Neuronal stem cell (in vitro differentiated cells): Measurements from ENCODE around the gene TMEM30B.

Experiments
- DNase-seq: peaks from one replicate; pipeline ENCODE4 v3.0.0-alpha.2; 2013; ENCODE audit warnings: low spot score
- H2AFZ ChIP-seq: one replicate; pipeline ENCODE4 v1.6.1; 2013; ENCODE audit warnings: mild to moderate bottlenecking, low read length, inconsistent platforms
- H2AK5ac ChIP-seq: 2 replicates; pipeline ENCODE4 v1.6.1; 2013; ENCODE audit warnings: low read depth, mild to moderate bottlenecking, inconsistent platforms, low read length, moderate library complexity, mixed read lengths
- H2BK120ac ChIP-seq: 2 replicates; pipeline ENCODE4 v1.6.1; 2013; ENCODE audit warnings: low read depth, mild to moderate bottlenecking, inconsistent platforms, low read length, moderate library complexity, mixed read lengths
- H2BK12ac ChIP-seq: one replicate; pipeline ENCODE4 v1.6.1; 2013; ENCODE audit warnings: low read length, inconsistent platforms
- H2BK15ac ChIP-seq: 2 replicates; pipeline ENCODE4 v1.6.1; 2013; ENCODE audit warnings: mild to moderate bottlenecking, low read length, inconsistent platforms, mixed read lengths
- H2BK5ac ChIP-seq: one replicate; pipeline ENCODE4 v1.6.1; 2013; ENCODE audit warnings: inconsistent platforms, mild to moderate bottlenecking, low read length, moderate library complexity
- H3K14ac ChIP-seq: one replicate; pipeline ENCODE4 v1.6.1; 2013; ENCODE audit warnings: low read length, inconsistent platforms
- H3K18ac ChIP-seq: 2 replicates; pipeline ENCODE4 v1.6.1; 2013; ENCODE audit warnings: low read length, inconsistent platforms
- H3K23ac ChIP-seq: 2 replicates; pipeline ENCODE4 v1.6.1; 2013; ENCODE audit warnings: low read depth, mild to moderate bottlenecking, mixed read lengths, low read length, inconsistent platforms; ENCODE audit not compliant: poor library complexity
- H3K27ac ChIP-seq: replicated peaks from 3 replicates; pipeline ENCODE4 v1.5.1; 2013; ENCODE audit warnings: low read length, inconsistent platforms
- H3K27me3 ChIP-seq, 3 experiments: 2 replicates each; pipeline ENCODE4 v1.6.1; 2013; ENCODE audit warnings: low read length in 3 of 3, mild to moderate bottlenecking in 2 of 3, inconsistent platforms in 1 of 3, low read depth in 1 of 3, mixed read lengths in 1 of 3, moderate library complexity in 1 of 3; ENCODE audit not compliant: control insufficient read depth in 3 of 3, insufficient read depth in 3 of 3
- H3K36me3 ChIP-seq, 2 donors: replicated peaks in 1 of 2; 2 replicates each; pipeline ENCODE4 v1.6.1; 2013; ENCODE audit warnings: low read length in 2 of 2; ENCODE audit not compliant: control insufficient read depth in 2 of 2, insufficient read depth in 2 of 2
- H3K4ac ChIP-seq: 2 replicates; pipeline ENCODE4 v1.6.1; 2013; ENCODE audit warnings: inconsistent platforms, mild to moderate bottlenecking, low read length, moderate library complexity
- H3K4me1 ChIP-seq, 2 donors: 1 replicate in 1 of 2; 2 replicates in 1 of 2; pipeline ENCODE4 v1.6.1; 2013; ENCODE audit warnings: low read length in 2 of 2, low read depth in 1 of 2; ENCODE audit not compliant: control insufficient read depth in 2 of 2, insufficient read depth in 1 of 2
- H3K4me2 ChIP-seq: one replicate; pipeline ENCODE4 v1.6.1; 2013; ENCODE audit warnings: mild to moderate bottlenecking, low read length, inconsistent platforms; ENCODE audit not compliant: insufficient read depth, poor library complexity, severe bottlenecking
- H3K4me3 ChIP-seq, 2 donors: 2 replicates each; pipeline ENCODE4 v1.5.1; 2013; ENCODE audit warnings: low read length in 2 of 2, mild to moderate bottlenecking in 2 of 2, inconsistent platforms in 1 of 2, moderate library complexity in 1 of 2
- H3K79me1 ChIP-seq: one replicate; pipeline ENCODE4 v1.6.1; 2013; ENCODE audit warnings: low read depth, mild to moderate bottlenecking, inconsistent platforms, low read length, moderate library complexity
- H3K9ac ChIP-seq: one replicate; pipeline ENCODE4 v1.6.1; 2013; ENCODE audit warnings: mild to moderate bottlenecking, low read depth, low read length, inconsistent platforms; ENCODE audit not compliant: poor library complexity
- H3K9me3 ChIP-seq, 2 donors: replicated peaks in 1 of 2; 2 replicates each; pipeline versions ENCODE3 to v1.6.1; 2013; ENCODE audit warnings: low read length in 2 of 2, mild to moderate bottlenecking in 2 of 2, inconsistent platforms in 1 of 2, low read depth in 1 of 2, mixed read lengths in 1 of 2, moderate library complexity in 1 of 2; ENCODE audit not compliant: control insufficient read depth in 2 of 2, insufficient read depth in 1 of 2
- H4K8ac ChIP-seq: one replicate; pipeline ENCODE4 v1.6.1; 2013; ENCODE audit warnings: low read depth, mild to moderate bottlenecking, inconsistent platforms, low read length, moderate library complexity
- H4K91ac ChIP-seq: one replicate; pipeline ENCODE4 v1.6.1; 2013; ENCODE audit warnings: low read length, low read depth, mild to moderate bottlenecking, inconsistent platforms; ENCODE audit not compliant: poor library complexity
- WGBS, 2 donors: extraction: QIAGEN DNeasy Blood & Tissue Kit; methylation state at CpG; one replicate each; pipeline ENCODE4 v1.1.7; 2013; ENCODE audit warnings: missing lambda C conversion rate in 2 of 2, mixed read lengths in 1 of 2; ENCODE audit not compliant: insufficient read length in 2 of 2, insufficient replicate concordance in 1 of 2; ENCODE audit errors: extremely low coverage in 2 of 2; 5-methylcytosine and 5-hydroxymethylcytosine counted together

TMEM30B gene

GRCh38 chr14:61233436-61233956, 47.6 kb downstream of the TMEM30B start:
- Histone ChIP-seq H3K14ac (no peak overlapping the region), H3K9ac (no peak overlapping the region), H2BK120ac (no peak overlapping the region), H3K18ac (no peak overlapping the region), H3K27ac (no peak overlapping the region), H2BK15ac (no peak overlapping the region), H2AFZ (no peak overlapping the region), H3K27me3 (no peaks in the 10 kb centered on the region), H3K9me3 (peaks cover 0 to 2% of the 10 kb centered on the region in 2 donors), H3K4me3 (no peak overlapping the region), H3K79me1 (no peaks in the 10 kb centered on the region), H2AK5ac (no peak overlapping the region), H4K8ac (no peak overlapping the region), H2BK12ac (no peak overlapping the region), H3K4ac (no peak overlapping the region), H3K23ac (no peak overlapping the region), H2BK5ac (no peak overlapping the region), H3K36me3 (no peaks in the 10 kb centered on the region), H3K4me2 (no peak overlapping the region), H4K91ac (no peak overlapping the region), H3K4me1 (peaks cover 0 to 7% of the 10 kb centered on the region in 2 donors)
- DNase-seq: no peak
- WGBS, 2 donors: 100% methylated on average over 1 of the region's 3 CpGs; no CpG with 5 or more reads in 1 of the 2 donors

GRCh38 chr14:61231810-61232209, 49.3 kb downstream of the TMEM30B start:
- H3K27ac ChIP-seq: no peak overlapping the region
- H3K79me1 ChIP-seq: no peaks in the 10 kb centered on the region
- no peaks in the 10 kb centered on the region for H3K36me3 ChIP-seq
- H2AFZ ChIP-seq: no peak overlapping the region
- H3K4me1 ChIP-seq: peaks cover 0 to 7% of the 10 kb centered on the region in 2 donors
- WGBS, 2 donors: no CpG with 5 or more reads among the region's 4 CpGs
- no peak overlapping the region for H3K23ac ChIP-seq
- no peak overlapping the region for H2BK15ac ChIP-seq
- no peak overlapping the region for H3K18ac ChIP-seq
- H3K9me3 ChIP-seq: peaks cover 0 to 2% of the 10 kb centered on the region in 2 donors
- no peaks in the 10 kb centered on the region for H3K27me3 ChIP-seq
- H2BK12ac ChIP-seq: no peak overlapping the region
- H4K91ac ChIP-seq: no peak overlapping the region
- H3K4ac ChIP-seq: no peak overlapping the region
- peak overlapping the region in 1 of 2 donors; percentile 39 for H3K4me3 ChIP-seq
- no peak overlapping the region for H2BK120ac ChIP-seq
- no peak overlapping the region for H3K9ac ChIP-seq
- no peak for DNase-seq
- no peak overlapping the region for H2AK5ac ChIP-seq
- no peak overlapping the region for H4K8ac ChIP-seq
- no peak overlapping the region for H2BK5ac ChIP-seq
- no peak overlapping the region for H3K14ac ChIP-seq
- no peak overlapping the region for H3K4me2 ChIP-seq

GRCh38 chr14:61229981-61230380, 51.2 kb downstream of the TMEM30B start:
- Histone ChIP-seq H2BK15ac (no peak overlapping the region), H3K4me3 (no peak overlapping the region), H4K8ac (no peak overlapping the region), H3K27me3 (no peaks in the 10 kb centered on the region), H3K79me1 (no peaks in the 10 kb centered on the region), H3K18ac (no peak overlapping the region), H3K9me3 (peaks cover 0 to 2% of the 10 kb centered on the region in 2 donors), H4K91ac (no peak overlapping the region), H3K36me3 (no peaks in the 10 kb centered on the region), H2AK5ac (no peak overlapping the region), H3K27ac (no peak overlapping the region), H3K9ac (no peak overlapping the region), H2BK5ac (no peak overlapping the region), H2AFZ (no peak overlapping the region), H2BK120ac (no peak overlapping the region), H2BK12ac (no peak overlapping the region), H3K23ac (no peak overlapping the region), H3K4me2 (no peak overlapping the region), H3K4ac (no peak overlapping the region), H3K4me1 (peaks cover 0 to 7% of the 10 kb centered on the region in 2 donors), H3K14ac (no peak overlapping the region)
- WGBS, 2 donors: no CpG with 5 or more reads among the region's 4 CpGs
- no peak for DNase-seq

DNA sequence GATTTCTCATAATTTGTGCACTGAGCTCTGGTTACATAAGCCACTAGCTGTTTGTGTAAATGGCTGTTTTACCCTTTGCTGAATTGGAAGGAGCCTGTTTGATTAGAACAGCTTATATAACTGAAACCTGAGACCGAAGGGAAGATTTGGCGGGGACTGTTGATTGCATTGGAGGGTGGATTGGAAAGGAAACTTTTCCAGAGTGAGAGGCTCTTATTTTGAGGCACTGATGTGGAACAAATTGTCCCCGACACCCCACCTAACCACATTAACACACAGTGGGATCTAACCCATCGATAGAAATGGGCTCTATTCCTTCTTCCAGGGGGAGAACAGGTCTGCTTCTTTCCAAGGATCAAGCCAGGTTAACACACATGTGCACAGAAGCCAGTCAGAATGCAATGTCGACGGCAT, 51.7 kb downstream of the TMEM30B start:
- no peak overlapping the region for H4K91ac ChIP-seq
- no peak overlapping the region for H3K4me2 ChIP-seq
- no peaks in the 10 kb centered on the region for H3K79me1 ChIP-seq
- no peak overlapping the region for H2BK120ac ChIP-seq
- no peak overlapping the region for H3K9ac ChIP-seq
- no peaks in the 10 kb centered on the region for H3K36me3 ChIP-seq
- no peak overlapping the region for H2BK15ac ChIP-seq
- peaks cover 0 to 7% of the 10 kb centered on the region in 2 donors for H3K4me1 ChIP-seq
- peaks cover 0 to 2% of the 10 kb centered on the region in 2 donors for H3K9me3 ChIP-seq
- no peak overlapping the region for H3K18ac ChIP-seq
- no peak overlapping the region for H2BK5ac ChIP-seq
- H2AK5ac ChIP-seq: no peak overlapping the region
- no peak overlapping the region for H4K8ac ChIP-seq
- H3K4me3 ChIP-seq: no peak overlapping the region
- DNase-seq: peak; percentile 29
- H3K27ac ChIP-seq: no peak overlapping the region
- H3K4ac ChIP-seq: no peak overlapping the region
- H3K23ac ChIP-seq: no peak overlapping the region
- H3K14ac ChIP-seq: no peak overlapping the region
- no peak overlapping the region for H2AFZ ChIP-seq
- WGBS, 2 donors: no CpG with 5 or more reads among the region's 6 CpGs
- no peaks in the 10 kb centered on the region for H3K27me3 ChIP-seq
- no peak overlapping the region for H2BK12ac ChIP-seq
